Activated naive CD8-positive, alpha-beta T cell treated with anti-CD3 and anti-CD28 coated beads, Interleukin-2, amount 50 U/mL, for 24 hours (primary cell): ENCODE measurements around the gene ZNF814.
"Not testable (repeated sequence)": the region's sequence is repeated elsewhere in the genome, so short reads cannot be mapped to it uniquely, and the experiment has no call there.

Experiments
- ATAC-seq: fragments of 150-1000 bp; cut with Tn5 transposase; one replicate; pipeline ENCODE4 v1.10.0; 2021
- DNase-seq: peaks from one replicate; pipeline ENCODE4 v3.0.0; 2021
- H3K27ac Mint-ChIP-seq: one replicate; pipeline ENCODE4 v1.8.0; 2021; ENCODE audit warnings: mild to moderate bottlenecking, mixed read lengths
- H3K27me3 Mint-ChIP-seq: one replicate; pipeline ENCODE4 v1.8.0; 2021; ENCODE audit warnings: mixed read lengths
- H3K36me3 Mint-ChIP-seq: one replicate; pipeline ENCODE4 v1.8.0; 2021; ENCODE audit warnings: low read depth, mixed read lengths
- H3K4me1 Mint-ChIP-seq: one replicate; pipeline ENCODE4 v1.8.0; 2021; ENCODE audit warnings: mixed read lengths
- H3K4me3 Mint-ChIP-seq: one replicate; pipeline ENCODE4 v1.8.0; 2021; ENCODE audit warnings: mild to moderate bottlenecking, moderate library complexity, mixed read lengths
- H3K9me3 Mint-ChIP-seq: one replicate; pipeline ENCODE4 v1.8.0; 2021; ENCODE audit warnings: mixed read lengths

Gene ZNF814

DNA sequence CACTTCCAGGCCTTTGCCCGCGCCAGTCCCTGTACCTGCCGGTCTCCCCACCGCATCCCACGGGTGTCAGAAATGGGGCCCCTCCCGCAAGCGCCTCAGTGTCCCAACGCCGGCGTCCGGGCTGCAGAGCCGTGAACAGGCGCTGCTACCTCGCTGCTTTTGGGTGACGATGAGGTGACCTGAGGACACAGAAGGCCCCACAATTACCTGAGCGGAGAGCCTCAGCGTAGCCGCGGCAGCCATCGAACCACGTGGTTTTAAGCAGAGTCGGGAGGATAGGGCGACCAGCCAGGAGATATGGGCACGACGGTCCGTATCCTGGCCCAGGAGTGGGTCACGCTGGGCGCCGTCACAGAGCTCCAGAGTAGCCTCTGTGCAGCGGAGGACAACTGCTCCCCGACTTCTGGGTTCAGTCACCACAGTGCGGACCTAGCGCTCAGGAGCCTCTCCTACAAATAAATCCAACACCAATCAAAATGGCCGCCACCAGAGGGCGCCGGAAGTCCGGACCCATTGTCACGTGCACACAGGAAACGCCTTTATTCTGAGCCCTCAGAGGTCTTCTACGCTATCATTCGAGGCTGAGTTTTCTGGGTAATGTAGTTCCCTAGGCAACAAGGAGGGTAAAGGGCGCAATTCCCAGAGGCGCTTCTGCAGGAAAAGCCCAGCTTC is at the start of gene ZNF814:
ZNF814 (minus strand) TSS at position 478 of the 672 bp plus-strand sequence; CDS start at position 243, 235 bp downstream.
- Mint-ChIP-seq H3K27me3 (no peaks in the 10 kb centered on the region), H3K36me3 (peaks cover 54% of the 10 kb centered on the region), H3K4me3 (peak within 1 kb of the TSS; percentile 95), H3K4me1 (peaks cover 32% of the 10 kb centered on the region), H3K27ac (peak within 1 kb of the TSS; percentile 89), H3K9me3 (peaks cover 32% of the 10 kb centered on the region)
- ATAC-seq = peak; percentile 95
- DNase-seq = peak; percentile 83

DNA sequence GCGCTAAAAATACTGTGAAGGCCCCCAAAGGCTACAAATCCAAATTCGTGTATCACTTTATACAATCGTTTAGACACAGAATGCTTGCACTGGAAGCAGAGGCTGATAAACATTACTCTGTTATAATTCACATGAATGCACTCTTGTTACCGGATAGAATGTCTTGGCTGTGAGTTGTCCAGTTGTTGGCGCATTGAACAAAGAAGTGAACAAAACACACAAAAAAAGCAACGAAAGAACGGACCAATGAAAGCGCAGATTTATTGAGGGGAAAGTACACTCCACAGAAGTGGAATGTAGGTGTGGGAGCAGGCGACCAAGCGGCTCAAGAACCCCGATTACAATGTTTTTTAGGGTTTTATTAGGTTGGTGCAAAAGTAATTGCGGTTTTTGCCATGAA is 46.9 kb upstream of the ZNF814 start:
- no peak for ATAC-seq
- Mint-ChIP-seq H3K36me3 (peaks cover 68% of the 10 kb centered on the region), H3K27me3 (no peaks in the 10 kb centered on the region), H3K4me1 (peaks cover 6% of the 10 kb centered on the region), H3K9me3 (peaks cover 56% of the 10 kb centered on the region), H3K4me3 (no peak overlapping the region), H3K27ac (no peak overlapping the region)
- no peak for DNase-seq

DNA sequence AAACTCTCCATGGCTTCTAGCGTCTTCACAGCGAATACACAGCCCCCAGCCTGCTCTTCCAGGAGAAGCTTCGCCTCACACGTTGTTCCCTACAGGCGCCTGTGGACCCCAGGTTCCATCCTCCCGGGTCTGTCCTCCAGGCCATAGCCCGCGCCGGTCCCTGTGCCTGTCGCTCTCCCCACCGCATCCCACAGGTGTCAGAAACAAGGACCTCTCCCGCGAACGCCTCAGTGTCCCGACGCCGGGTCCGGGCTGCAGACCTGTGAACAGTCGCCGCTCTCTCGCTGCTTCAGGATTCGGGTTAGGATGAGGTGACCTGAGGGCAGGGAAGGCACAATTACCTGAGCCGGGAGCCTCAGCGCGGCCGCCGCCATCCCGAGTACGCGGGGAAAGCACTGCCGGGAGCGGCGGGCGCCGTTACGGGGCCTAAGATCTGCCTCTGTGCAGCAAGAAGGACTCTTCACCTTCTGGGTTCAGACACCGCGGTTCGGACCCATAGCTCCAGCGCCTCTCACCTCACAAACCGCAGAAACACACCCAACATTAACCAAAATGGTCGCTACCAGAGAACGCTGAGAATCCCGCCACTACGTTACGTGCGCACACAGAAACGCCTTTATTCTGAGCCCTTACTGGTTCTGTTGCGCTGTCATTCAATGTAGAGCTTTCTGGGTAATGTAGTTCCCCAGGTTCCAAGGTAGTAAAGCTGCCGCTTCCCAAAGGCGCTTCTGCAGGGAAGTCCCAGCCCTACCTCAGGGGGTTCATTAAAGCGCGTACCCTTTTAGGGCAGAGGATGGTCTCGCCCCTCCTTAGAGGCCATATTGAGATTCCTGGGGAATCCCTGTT is 46.2 kb upstream of the ZNF814 start, which contains the start of gene ZNF418:
ZNF418 (minus strand) TSS at position 583 of the 846 bp plus-strand sequence. CDS start 1,580 bp downstream, outside the sequence.
- H3K9me3 Mint-ChIP-seq = peaks cover 62% of the 10 kb centered on the region
- peaks cover 68% of the 10 kb centered on the region for H3K36me3 Mint-ChIP-seq
- no peaks in the 10 kb centered on the region for H3K27me3 Mint-ChIP-seq
- peak within 1 kb of the TSS; percentile 78 for H3K4me3 Mint-ChIP-seq
- peak within 1 kb of the TSS; percentile 60 for H3K27ac Mint-ChIP-seq
- peak; percentile 89 for ATAC-seq
- peaks cover 6% of the 10 kb centered on the region for H3K4me1 Mint-ChIP-seq
- DNase-seq = peak; percentile 32

DNA sequence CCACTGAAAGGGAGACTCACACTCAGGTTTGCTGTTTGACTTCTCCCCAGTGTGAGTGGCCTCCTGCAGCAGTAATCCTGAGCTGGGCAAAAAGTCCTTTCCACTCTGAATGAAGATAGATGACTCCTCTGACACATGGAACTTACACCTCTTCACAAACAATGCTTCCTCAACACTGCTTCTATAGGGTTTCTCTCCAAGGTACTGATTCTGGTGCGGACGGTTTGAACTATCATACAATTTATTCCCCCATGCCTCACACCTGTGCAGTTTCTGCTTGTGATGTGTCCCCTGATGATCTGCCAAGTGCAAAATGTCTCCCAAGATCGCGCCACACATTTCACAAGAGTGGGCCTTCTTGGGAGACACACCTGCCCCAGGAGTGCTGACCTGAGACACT is 38.8 kb upstream of the ZNF814 start:
- H3K36me3 Mint-ChIP-seq = peaks cover 57% of the 10 kb centered on the region
- DNase-seq = no peak
- no peak overlapping the region for H3K27ac Mint-ChIP-seq
- peaks cover 64% of the 10 kb centered on the region for H3K9me3 Mint-ChIP-seq
- H3K4me3 Mint-ChIP-seq = no peak overlapping the region
- H3K27me3 Mint-ChIP-seq = no peaks in the 10 kb centered on the region
- H3K4me1 Mint-ChIP-seq = no peaks in the 10 kb centered on the region
- ATAC-seq = no peak

GRCh38 chr19:57916168-57916995 is 27.5 kb upstream of the ZNF814 start, which contains the start of gene ZNF417:
Gene ZNF417 (minus strand): TSS chr19:57916592. CDS start chr19:57916411, 181 bp downstream.
- not testable (repeated sequence) for H3K27me3 Mint-ChIP-seq
- ATAC-seq = peak; percentile 99
- peak within 1 kb of the TSS; percentile 87 for H3K4me3 Mint-ChIP-seq
- peaks cover 45% of the 10 kb centered on the region for H3K9me3 Mint-ChIP-seq
- H3K27ac Mint-ChIP-seq = peak within 1 kb of the TSS; percentile 92
- peaks cover 60% of the 10 kb centered on the region for H3K36me3 Mint-ChIP-seq
- DNase-seq = peak; percentile 79
- peaks cover 32% of the 10 kb centered on the region for H3K4me1 Mint-ChIP-seq

GRCh38 chr19:57914531-57914930 is 25.7 kb upstream of the ZNF814 start:
- peaks cover 67% of the 10 kb centered on the region for H3K36me3 Mint-ChIP-seq
- ATAC-seq (no peak), DNase-seq (no peak)
- peaks cover 46% of the 10 kb centered on the region for H3K9me3 Mint-ChIP-seq
- no peak overlapping the region for H3K27ac Mint-ChIP-seq
- no peaks in the 10 kb centered on the region for H3K27me3 Mint-ChIP-seq
- H3K4me3 Mint-ChIP-seq = peak overlapping the region; percentile 87
- peaks cover 32% of the 10 kb centered on the region for H3K4me1 Mint-ChIP-seq

DNA sequence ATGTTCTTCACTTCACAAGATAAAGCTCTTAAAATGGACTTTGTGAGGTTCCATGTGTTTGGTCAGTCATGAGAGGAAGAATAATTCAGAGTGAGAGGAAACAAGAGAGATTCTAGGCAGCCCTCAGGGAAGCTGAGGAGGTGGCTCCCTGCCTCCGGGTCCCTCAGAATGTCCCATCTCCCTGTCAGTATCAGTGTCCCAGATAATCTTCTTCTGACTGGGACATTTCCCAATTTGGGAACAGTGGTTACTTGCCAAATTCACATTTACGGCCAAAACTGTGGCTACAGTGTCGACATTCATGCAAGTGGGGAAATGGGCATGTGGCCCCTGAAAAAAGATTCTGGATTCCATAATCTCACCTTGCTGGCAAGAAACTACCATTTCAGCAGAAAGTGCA is 18.6 kb upstream of the ZNF814 start:
- ATAC-seq (no peak), DNase-seq (no peak)
- Mint-ChIP-seq H3K4me1 (peaks cover 9% of the 10 kb centered on the region), H3K9me3 (peaks cover 43% of the 10 kb centered on the region), H3K36me3 (peaks cover 64% of the 10 kb centered on the region), H3K27ac (no peak overlapping the region), H3K4me3 (no peak overlapping the region), H3K27me3 (no peaks in the 10 kb centered on the region)

GRCh38 chr19:57905258-57905657 is 16.4 kb upstream of the ZNF814 start:
- ATAC-seq = no peak
- H3K4me1 Mint-ChIP-seq = peaks cover 5% of the 10 kb centered on the region
- peaks cover 45% of the 10 kb centered on the region for H3K36me3 Mint-ChIP-seq
- H3K27me3 Mint-ChIP-seq = no peaks in the 10 kb centered on the region
- DNase-seq = no peak
- no peak overlapping the region for H3K4me3 Mint-ChIP-seq
- peaks cover 29% of the 10 kb centered on the region for H3K9me3 Mint-ChIP-seq
- no peak overlapping the region for H3K27ac Mint-ChIP-seq

DNA sequence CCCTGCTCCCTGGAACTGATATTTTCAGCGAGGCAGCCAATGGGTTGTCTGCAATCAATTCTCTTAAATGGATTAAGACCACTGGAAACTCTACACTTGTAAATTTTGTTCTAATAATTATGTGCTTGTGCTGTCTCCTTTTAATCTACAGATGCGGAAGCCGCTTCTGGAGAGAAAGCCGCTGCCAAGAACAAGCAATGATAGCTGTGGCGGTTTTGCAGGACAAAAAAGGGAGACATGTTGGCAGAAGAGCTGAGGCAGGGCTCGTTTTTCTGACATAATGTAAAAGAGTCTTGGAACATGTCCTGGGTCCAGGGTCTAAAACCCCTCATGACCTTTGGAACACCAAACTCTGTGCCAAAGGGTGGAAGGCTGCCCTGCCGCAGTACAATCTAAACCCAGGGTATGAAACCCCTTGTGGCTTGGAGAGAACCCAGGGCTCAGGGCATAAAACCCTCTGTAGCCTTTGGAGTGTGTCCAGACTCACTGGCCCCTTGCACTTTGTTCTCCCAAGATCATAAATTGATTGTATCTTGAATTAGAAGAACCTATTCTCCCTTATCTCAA is 14.9 kb upstream of the ZNF814 start:
- Mint-ChIP-seq H3K36me3 (peaks cover 35% of the 10 kb centered on the region), H3K4me3 (no peak overlapping the region), H3K27ac (no peak overlapping the region), H3K9me3 (peaks cover 29% of the 10 kb centered on the region), H3K27me3 (no peaks in the 10 kb centered on the region), H3K4me1 (peaks cover 5% of the 10 kb centered on the region)
- DNase-seq (no peak), ATAC-seq (no peak)

GRCh38 chr19:57900311-57900710 is 11.5 kb upstream of the ZNF814 start:
- Mint-ChIP-seq H3K4me3 (no peak overlapping the region), H3K27ac (no peak overlapping the region), H3K27me3 (no peaks in the 10 kb centered on the region), H3K9me3 (peaks cover 16% of the 10 kb centered on the region), H3K4me1 (peaks cover 3% of the 10 kb centered on the region), H3K36me3 (peaks cover 11% of the 10 kb centered on the region)
- ATAC-seq (no peak), DNase-seq (no peak)

GRCh38 chr19:57890706-57891105 is 1.9 kb upstream of the ZNF814 start:
- H3K9me3 Mint-ChIP-seq = peaks cover 28% of the 10 kb centered on the region
- H3K4me1 Mint-ChIP-seq = peaks cover 26% of the 10 kb centered on the region
- H3K4me3 Mint-ChIP-seq, H3K27me3 Mint-ChIP-seq, ATAC-seq, DNase-seq, H3K27ac Mint-ChIP-seq: not testable (repeated sequence)
- peaks cover 34% of the 10 kb centered on the region for H3K36me3 Mint-ChIP-seq

DNA sequence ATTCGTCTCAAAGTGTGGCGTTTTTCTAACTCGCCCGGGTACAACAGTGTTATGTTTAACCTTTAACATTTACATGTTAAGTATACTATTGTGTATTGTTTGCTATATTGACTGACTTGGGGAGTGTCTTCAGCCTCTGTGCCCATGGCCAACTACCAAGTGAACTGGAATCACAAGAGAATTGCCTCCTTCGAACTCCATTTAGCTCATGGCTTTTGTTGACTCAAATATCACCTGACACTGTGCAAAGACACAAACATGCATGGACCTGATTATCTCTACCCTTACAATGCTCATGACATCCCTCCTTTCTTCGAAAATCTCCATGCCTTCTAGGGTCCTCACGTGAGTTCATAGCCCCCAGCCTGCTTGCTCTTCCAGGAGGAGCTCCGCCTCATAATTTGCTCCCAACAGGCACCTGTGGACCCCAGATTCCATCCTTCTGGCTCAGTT is 704 bp downstream of the ZNF814 start:
- peak overlapping the region; percentile 95 for H3K4me3 Mint-ChIP-seq
- DNase-seq = no peak
- H3K4me1 Mint-ChIP-seq = peaks cover 32% of the 10 kb centered on the region
- no peaks in the 10 kb centered on the region for H3K27me3 Mint-ChIP-seq
- ATAC-seq = no peak
- peaks cover 60% of the 10 kb centered on the region for H3K36me3 Mint-ChIP-seq
- peaks cover 32% of the 10 kb centered on the region for H3K9me3 Mint-ChIP-seq
- peak overlapping the region; percentile 89 for H3K27ac Mint-ChIP-seq

DNA sequence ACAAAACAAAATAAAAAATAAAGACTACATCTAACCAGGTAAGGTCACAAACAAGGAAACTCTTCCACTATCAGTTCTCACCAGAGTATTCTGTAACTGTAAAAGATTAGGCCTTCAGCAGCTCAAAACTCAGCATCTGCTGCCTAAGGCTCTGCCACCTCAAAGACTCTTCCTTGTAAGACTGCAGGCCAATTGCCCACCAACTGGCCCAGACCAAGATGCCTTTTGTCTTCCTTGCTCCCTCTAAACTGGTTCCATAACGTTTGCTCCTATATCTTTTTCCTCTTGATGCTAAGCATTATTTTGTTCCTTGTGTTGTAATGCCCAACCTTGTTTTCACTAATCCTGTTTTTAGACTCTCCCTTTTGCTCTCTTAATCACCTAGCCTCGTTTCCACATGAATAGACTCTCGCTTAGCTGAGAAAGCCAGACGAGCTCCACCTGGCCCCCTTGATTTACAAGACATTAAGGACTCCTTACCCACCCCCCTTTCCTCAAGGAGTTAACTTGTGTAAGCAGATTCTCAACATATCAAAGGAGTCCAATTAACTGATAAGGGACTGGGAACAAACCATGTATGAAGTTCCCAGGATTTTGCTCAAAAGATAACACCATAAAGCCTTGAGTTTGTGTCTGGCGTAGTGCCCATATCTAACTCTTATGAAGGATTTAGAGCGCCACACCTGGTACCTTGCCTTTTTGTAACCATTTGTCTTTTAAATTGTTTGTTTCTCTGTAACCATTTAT is 1.5 kb downstream of the ZNF814 start:
- DNase-seq (no peak), ATAC-seq (no peak)
- Mint-ChIP-seq H3K4me1 (peaks cover 32% of the 10 kb centered on the region), H3K4me3 (peak overlapping the region; percentile 95), H3K36me3 (peaks cover 67% of the 10 kb centered on the region), H3K27ac (peak overlapping the region; percentile 89), H3K27me3 (no peaks in the 10 kb centered on the region), H3K9me3 (peaks cover 32% of the 10 kb centered on the region)
